Activated CD8-positive, alpha-beta memory T cell treated with anti-CD3 and anti-CD28 coated beads, Interleukin-2, amount 50 U/mL, for 1 hour (primary cell): ENCODE data around the gene SRCIN1.

Experiments used
- DNase-seq: peaks from one replicate; pipeline ENCODE4 v3.0.0-alpha.2; 2020; ENCODE audit errors: extremely low read depth

Gene SRCIN1

GRCh38 chr17:38617967-38618760, 12.4 kb upstream of the SRCIN1 start:
- no peak for DNase-seq

GRCh38 chr17:38617074-38617860, 11.5 kb upstream of the SRCIN1 start:
- no peak for DNase-seq

GRCh38 chr17:38616361-38616760, 10.6 kb upstream of the SRCIN1 start:
- no peak for DNase-seq

GRCh38 chr17:38613981-38614779, 8.4 kb upstream of the SRCIN1 start:
- DNase-seq = no peak

GRCh38 chr17:38613525-38613980, 7.8 kb upstream of the SRCIN1 start:
- no peak for DNase-seq

- DNase-seq = no peak
Observed at GRCh38 chr17:38611872-38612376, 6.2 kb upstream of the SRCIN1 start.

- DNase-seq = no peak
Observed at GRCh38 chr17:38611070-38611786, 5.5 kb upstream of the SRCIN1 start.

GRCh38 chr17:38609280-38610031, 3.7 kb upstream of the SRCIN1 start:
- no peak for DNase-seq

GRCh38 chr17:38608648-38609047, 2.9 kb upstream of the SRCIN1 start:
- DNase-seq = no peak

GRCh38 chr17:38606646-38607611, 1.2 kb upstream of the SRCIN1 start:
- DNase-seq = no peak

GRCh38 chr17:38605411-38605840, 326 bp downstream of the SRCIN1 start:
- DNase-seq = no peak

- no peak for DNase-seq
Observed at GRCh38 chr17:38604479-38605403, 1.0 kb downstream of the SRCIN1 start.

GRCh38 chr17:38603786-38604478, 1.8 kb downstream of the SRCIN1 start:
- no peak for DNase-seq

- DNase-seq = no peak
Observed at GRCh38 chr17:38602956-38603785, 2.6 kb downstream of the SRCIN1 start.

GRCh38 chr17:38602453-38602852, 3.3 kb downstream of the SRCIN1 start:
- no peak for DNase-seq

- no peak for DNase-seq
Observed at GRCh38 chr17:38601539-38602351, 4.0 kb downstream of the SRCIN1 start.
